ENCODE measurements around the gene IMP3. TPM values are rescaled to one million over a fixed set of nuclear protein-coding genes. Genes with fewer than 3 reads are reported as not detected.

The IMP3 gene
- total and polyA plus RNA-seq, 8 donors = 38.6 to 69.9 (median 45.1) TPM

DNA sequence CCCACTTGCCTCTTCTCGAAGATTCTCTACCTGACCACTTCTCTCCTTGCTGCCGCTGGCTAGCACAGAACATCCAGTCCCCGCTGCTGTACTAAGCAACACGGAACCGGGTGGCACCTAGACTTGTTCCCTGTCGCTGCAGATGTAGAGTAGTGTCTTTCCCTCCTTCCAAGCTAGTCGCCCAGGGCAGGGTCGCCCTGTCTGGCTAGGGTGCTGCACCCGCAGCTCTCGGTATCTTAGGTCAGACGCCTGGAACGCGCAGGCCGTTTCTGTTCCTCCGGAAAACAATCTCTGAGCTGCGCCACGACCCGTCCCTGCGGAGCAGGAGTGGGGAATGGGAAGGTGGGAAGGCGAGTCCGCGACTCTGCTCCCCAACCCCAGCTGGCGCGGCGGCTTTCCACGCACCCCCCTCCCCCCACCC is 6.9 kb upstream of the IMP3 start:
- ATAC-seq (peak; percentile 26), DNase-seq (peak in 1 of 4 donors; percentile 80)
- peaks cover 0 to 24% of the 10 kb centered on the region in 2 donors for H3K27me3 ChIP-seq
- TF ChIP-seq, protein P1, sequence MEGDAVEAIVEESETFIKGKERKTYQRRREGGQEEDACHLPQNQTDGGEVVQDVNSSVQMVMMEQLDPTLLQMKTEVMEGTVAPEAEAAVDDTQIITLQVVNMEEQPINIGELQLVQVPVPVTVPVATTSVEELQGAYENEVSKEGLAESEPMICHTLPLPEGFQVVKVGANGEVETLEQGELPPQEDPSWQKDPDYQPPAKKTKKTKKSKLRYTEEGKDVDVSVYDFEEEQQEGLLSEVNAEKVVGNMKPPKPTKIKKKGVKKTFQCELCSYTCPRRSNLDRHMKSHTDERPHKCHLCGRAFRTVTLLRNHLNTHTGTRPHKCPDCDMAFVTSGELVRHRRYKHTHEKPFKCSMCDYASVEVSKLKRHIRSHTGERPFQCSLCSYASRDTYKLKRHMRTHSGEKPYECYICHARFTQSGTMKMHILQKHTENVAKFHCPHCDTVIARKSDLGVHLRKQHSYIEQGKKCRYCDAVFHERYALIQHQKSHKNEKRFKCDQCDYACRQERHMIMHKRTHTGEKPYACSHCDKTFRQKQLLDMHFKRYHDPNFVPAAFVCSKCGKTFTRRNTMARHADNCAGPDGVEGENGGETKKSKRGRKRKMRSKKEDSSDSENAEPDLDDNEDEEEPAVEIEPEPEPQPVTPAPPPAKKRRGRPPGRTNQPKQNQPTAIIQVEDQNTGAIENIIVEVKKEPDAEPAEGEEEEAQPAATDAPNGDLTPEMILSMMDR (IDR thresholded peaks at IDR 0.05) = no peak
- H3K9me3 ChIP-seq = no peaks in the 10 kb centered on the region
- intact Hi-C loops (cut with DNase I) = no loop called here
- H3K4me3 ChIP-seq = peak overlapping the region; percentile 73 to 74
- peaks cover 39 to 44% of the 10 kb centered on the region in 2 donors for H3K4me1 ChIP-seq
- peak overlapping the region; percentile 92 to 96 for H3K27ac ChIP-seq
- peaks cover 0 to 11% of the 10 kb centered on the region in 2 donors for H3K36me3 ChIP-seq

DNA sequence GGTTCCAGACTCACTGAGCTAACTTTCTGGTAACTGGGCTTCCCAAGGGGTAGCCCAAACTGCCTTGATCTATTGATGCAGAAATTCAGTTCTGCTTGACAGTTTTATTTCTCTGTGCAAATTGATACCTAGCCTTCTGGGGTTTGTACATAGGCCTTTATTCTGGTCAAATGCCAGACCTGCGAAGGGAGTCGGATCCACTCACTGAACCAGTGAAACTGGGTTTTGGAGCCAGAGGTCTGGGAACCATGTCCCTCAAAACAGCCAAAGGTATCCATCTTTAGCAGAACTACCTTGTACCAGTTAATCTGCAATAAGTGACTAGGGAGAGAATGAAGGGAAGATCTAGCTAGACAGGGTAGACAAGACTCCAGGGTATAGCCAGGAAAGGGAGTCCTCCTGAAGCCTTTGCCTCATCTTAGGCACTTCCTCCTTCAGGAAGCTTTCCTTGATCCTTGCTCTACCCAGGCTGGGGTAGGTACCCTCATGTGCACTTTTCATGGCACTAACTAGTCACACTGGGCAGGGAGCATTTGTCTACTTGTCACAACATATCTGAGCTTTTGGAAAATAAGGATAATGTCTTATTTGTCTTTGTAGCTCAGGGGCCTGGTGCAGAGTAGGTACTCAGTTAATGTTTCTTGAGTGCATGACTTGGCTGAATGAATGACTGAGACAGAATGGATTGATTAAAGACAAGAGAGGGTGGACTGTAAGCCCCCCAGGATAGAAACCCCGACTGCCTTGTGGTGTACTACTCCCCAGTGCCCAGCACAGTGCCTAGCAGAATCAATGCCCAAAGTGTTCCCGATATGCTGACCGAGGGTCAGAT is 6.3 kb upstream of the IMP3 start:
- intact Hi-C loops (cut with DNase I) = no loop called here
- TF ChIP-seq, protein P1 (IDR thresholded peaks at IDR 0.05) = no peak
- Histone ChIP-seq H3K36me3 (peaks cover 0 to 11% of the 10 kb centered on the region in 2 donors), H3K9me3 (no peaks in the 10 kb centered on the region), H3K4me3 (peak overlapping the region; percentile 73 to 74), H3K27ac (peak overlapping the region; percentile 92 to 96), H3K27me3 (peaks cover 0 to 24% of the 10 kb centered on the region in 2 donors), H3K4me1 (peaks cover 32 to 39% of the 10 kb centered on the region in 2 donors)
- DNase-seq (no peak), ATAC-seq (no peak)

DNA sequence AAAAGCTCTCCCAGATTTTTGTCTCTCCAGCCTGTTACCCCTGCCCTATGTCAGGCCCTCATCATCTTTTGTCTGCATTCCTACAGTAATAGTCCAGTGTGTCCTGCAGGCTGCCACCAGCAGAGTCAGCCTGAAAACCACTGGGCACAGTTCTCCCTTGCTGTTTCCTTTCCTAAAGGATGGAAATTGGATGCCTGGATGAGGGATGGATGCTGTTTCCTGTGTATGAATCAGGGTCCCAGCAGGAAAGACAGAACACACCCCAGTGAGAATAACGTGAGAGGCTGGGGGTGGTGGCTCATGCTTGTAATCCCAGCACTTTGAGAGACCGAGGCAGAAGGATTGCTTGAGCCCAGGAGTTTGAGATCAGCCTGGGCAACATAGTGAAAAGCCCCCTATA is 4.4 kb upstream of the IMP3 start:
- H3K27me3 ChIP-seq = peaks cover 0 to 24% of the 10 kb centered on the region in 2 donors
- peaks cover 0 to 2% of the 10 kb centered on the region in 2 donors for H3K36me3 ChIP-seq
- ATAC-seq (no peak), DNase-seq (no peak)
- peaks cover 13 to 31% of the 10 kb centered on the region in 2 donors for H3K4me1 ChIP-seq
- H3K27ac ChIP-seq = no peak overlapping the region
- intact Hi-C loops (cut with DNase I) = no loop called here
- TF ChIP-seq, protein P1 (IDR thresholded peaks at IDR 0.05) = no peak
- H3K4me3 ChIP-seq = no peak overlapping the region
- H3K9me3 ChIP-seq = no peaks in the 10 kb centered on the region

DNA sequence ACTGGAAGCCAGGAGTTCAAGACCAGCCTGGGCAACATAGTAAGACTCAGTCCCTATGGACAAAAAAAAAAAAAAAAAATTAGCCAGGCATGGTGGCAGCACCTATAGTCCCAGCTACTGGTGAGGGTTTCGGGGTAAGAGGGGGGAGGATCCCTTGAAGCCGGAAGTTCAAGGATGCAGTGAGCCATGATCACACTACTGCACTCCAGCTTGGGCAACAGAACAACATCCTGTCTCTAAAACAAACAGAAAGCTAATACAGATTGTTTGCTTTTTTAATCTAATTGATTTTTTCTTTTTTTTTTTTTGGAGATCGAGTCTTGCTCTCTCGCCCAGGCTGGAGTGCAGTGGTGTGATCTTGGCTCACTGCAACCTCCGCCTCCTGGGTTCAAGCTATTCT is 1.6 kb upstream of the IMP3 start:
- intact Hi-C loops (cut with DNase I) = no loop called here
- TF ChIP-seq, protein P1 (IDR thresholded peaks at IDR 0.05) = no peak
- H3K27me3 ChIP-seq = peaks cover 0 to 4% of the 10 kb centered on the region in 2 donors
- H3K4me1 ChIP-seq = peaks cover 10 to 40% of the 10 kb centered on the region in 2 donors
- H3K9me3 ChIP-seq = no peaks in the 10 kb centered on the region
- no peak overlapping the region for H3K27ac ChIP-seq
- DNase-seq = no peak
- no peaks in the 10 kb centered on the region for H3K36me3 ChIP-seq
- H3K4me3 ChIP-seq = no peak overlapping the region
- no peak for ATAC-seq

DNA sequence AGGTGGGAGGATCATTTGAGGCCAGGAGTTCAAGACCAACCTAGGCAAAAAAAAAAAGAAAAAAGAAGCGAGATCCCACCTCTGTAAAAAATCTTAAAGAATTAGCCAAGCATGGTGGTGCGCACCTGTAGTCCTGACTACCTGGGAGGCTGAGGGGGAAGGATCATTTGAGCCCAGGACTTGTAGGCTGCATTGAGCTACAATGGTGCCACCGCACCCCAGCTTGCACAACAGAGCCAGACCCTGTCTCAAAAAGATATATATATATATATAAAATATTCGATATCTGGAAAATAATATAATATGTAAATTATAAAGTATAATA is 1.1 kb upstream of the IMP3 start:
- Histone ChIP-seq H3K27ac (peak overlapping the region in 1 of 2 donors; percentile 97), H3K27me3 (no peaks in the 10 kb centered on the region), H3K4me1 (peaks cover 7 to 40% of the 10 kb centered on the region in 2 donors), H3K4me3 (peak overlapping the region in 1 of 2 donors; percentile 96), H3K9me3 (no peaks in the 10 kb centered on the region), H3K36me3 (no peaks in the 10 kb centered on the region)
- no peak for ATAC-seq
- intact Hi-C loops (cut with DNase I) = no loop called here
- no peak for DNase-seq
- TF ChIP-seq, protein P1 (IDR thresholded peaks at IDR 0.05) = no peak

All from left lung (tissue), 10 donors.